ENCODE results near the gene TINAGL1.

- TF ChIP-seq EZH2 (IDR thresholded peaks at IDR 0.05; ENCODE audit: low read length, missing control alignments) (no peak), CTCF (conservative IDR thresholded peaks at IDR 0.05 in 1 of 2, IDR thresholded peaks at IDR 0.05 in 1 of 2; ENCODE audit: low read depth in 1 of 2, low read length in 2 of 2) (no peak)
Observed at GRCh38 chr1:31623365-31623764, 47.0 kb downstream of the TINAGL1 start.

Data from fibroblast of lung (primary cell).